Measurements from ENCODE around the gene RASGEF1B. TPM values are rescaled to one million over a fixed set of nuclear protein-coding genes. Genes with fewer than 3 reads are reported as not detected.

The RASGEF1B gene
- total RNA-seq, 2 donors from 2014 or later: 3.9 to 18.5 TPM

GRCh38 chr4:81404741-81405140 is 67.0 kb downstream of the RASGEF1B start:
- no peak for ATAC-seq
- H3K27me3 Mint-ChIP-seq: peaks cover 10 to 25% of the 10 kb centered on the region in 2 donors
- H3K27ac Mint-ChIP-seq: no peak overlapping the region
- DNase-seq (ENCODE audit: low spot score): no peak
- H3K36me3 Mint-ChIP-seq: no peaks in the 10 kb centered on the region
- H3K4me3 Mint-ChIP-seq: no peak overlapping the region
- H3K9me3 Mint-ChIP-seq: no peaks in the 10 kb centered on the region
- no peaks in the 10 kb centered on the region for H3K4me1 Mint-ChIP-seq (ENCODE audit: low read depth in 2 of 2)

DNA sequence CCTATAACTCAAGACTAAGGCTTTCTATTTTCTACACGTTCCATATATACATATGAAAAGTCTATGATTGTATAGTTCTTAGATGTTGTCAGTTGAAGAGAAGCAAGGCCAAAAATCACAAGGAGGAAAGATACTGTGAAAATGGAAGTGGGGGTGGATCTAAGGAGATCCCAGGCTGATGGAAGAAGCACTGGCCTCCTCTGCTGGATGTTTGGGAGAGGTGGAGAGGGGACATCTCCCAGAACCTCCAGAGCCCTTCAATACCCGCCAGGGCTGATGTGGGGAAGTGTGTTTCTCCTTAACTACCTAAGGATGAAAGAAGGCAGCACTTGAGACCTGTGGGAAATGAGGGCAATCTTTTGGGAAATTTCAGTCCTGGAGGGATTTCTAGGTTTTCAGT is 67.4 kb downstream of the RASGEF1B start:
- no peaks in the 10 kb centered on the region for H3K9me3 Mint-ChIP-seq
- H3K27me3 Mint-ChIP-seq: peaks cover 10 to 25% of the 10 kb centered on the region in 2 donors
- H3K4me1 Mint-ChIP-seq (ENCODE audit: low read depth in 2 of 2): no peaks in the 10 kb centered on the region
- ATAC-seq (no peak), DNase-seq (ENCODE audit: low spot score) (no peak)
- H3K36me3 Mint-ChIP-seq: no peaks in the 10 kb centered on the region
- H3K4me3 Mint-ChIP-seq: no peak overlapping the region
- H3K27ac Mint-ChIP-seq: no peak overlapping the region

GRCh38 chr4:81399306-81400086 is 72.2 kb downstream of the RASGEF1B start:
- Mint-ChIP-seq H3K9me3 (no peaks in the 10 kb centered on the region), H3K4me3 (no peak overlapping the region), H3K4me1 (ENCODE audit: low read depth in 2 of 2) (no peaks in the 10 kb centered on the region), H3K27me3 (peaks cover 10 to 17% of the 10 kb centered on the region in 2 donors), H3K36me3 (no peaks in the 10 kb centered on the region), H3K27ac (no peak overlapping the region)
- DNase-seq (ENCODE audit: low spot score) (no peak), ATAC-seq (no peak)

DNA sequence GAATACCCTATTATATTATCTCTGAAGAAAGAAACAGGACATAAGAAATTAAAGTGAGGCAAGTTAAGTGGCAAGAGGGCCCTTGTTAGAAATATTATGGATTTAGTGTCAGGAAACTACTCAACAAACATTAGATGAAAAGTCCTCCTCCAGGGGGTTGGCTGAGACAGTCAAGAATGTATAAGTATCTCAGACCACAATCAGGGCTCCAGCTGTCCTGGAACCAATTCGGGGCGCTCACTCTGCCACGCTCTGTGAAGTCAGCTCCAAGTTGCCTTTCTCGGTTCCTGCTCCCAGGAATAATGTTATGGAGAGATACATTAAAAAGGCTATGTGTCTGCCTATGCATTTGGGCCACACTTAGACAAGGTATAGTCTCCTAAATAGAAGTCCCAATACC is 73.3 kb downstream of the RASGEF1B start:
- Mint-ChIP-seq H3K27ac (no peak overlapping the region), H3K4me1 (ENCODE audit: low read depth in 2 of 2) (no peaks in the 10 kb centered on the region), H3K36me3 (no peaks in the 10 kb centered on the region), H3K4me3 (no peak overlapping the region), H3K27me3 (peaks cover 8 to 15% of the 10 kb centered on the region in 2 donors), H3K9me3 (no peaks in the 10 kb centered on the region)
- ATAC-seq (no peak), DNase-seq (ENCODE audit: low spot score) (no peak)

GRCh38 chr4:81397635-81398034 is 74.1 kb downstream of the RASGEF1B start:
- Mint-ChIP-seq H3K9me3 (no peaks in the 10 kb centered on the region), H3K36me3 (no peaks in the 10 kb centered on the region), H3K4me1 (ENCODE audit: low read depth in 2 of 2) (no peaks in the 10 kb centered on the region), H3K27ac (no peak overlapping the region), H3K4me3 (no peak overlapping the region), H3K27me3 (peaks cover 6 to 8% of the 10 kb centered on the region in 2 donors)
- ATAC-seq: no peak
- DNase-seq (ENCODE audit: low spot score): no peak

GRCh38 chr4:81395239-81395638 is 76.5 kb downstream of the RASGEF1B start:
- H3K9me3 Mint-ChIP-seq: no peaks in the 10 kb centered on the region
- H3K36me3 Mint-ChIP-seq: no peaks in the 10 kb centered on the region
- H3K4me1 Mint-ChIP-seq (ENCODE audit: low read depth in 2 of 2): no peaks in the 10 kb centered on the region
- ATAC-seq: no peak
- no peak for DNase-seq (ENCODE audit: low spot score)
- H3K4me3 Mint-ChIP-seq: no peak overlapping the region
- no peaks in the 10 kb centered on the region for H3K27me3 Mint-ChIP-seq
- no peak overlapping the region for H3K27ac Mint-ChIP-seq

GRCh38 chr4:81392164-81392563 is 79.5 kb downstream of the RASGEF1B start:
- H3K4me1 Mint-ChIP-seq (ENCODE audit: low read depth in 2 of 2): no peaks in the 10 kb centered on the region
- no peak for DNase-seq (ENCODE audit: low spot score)
- no peak overlapping the region for H3K27ac Mint-ChIP-seq
- no peaks in the 10 kb centered on the region for H3K9me3 Mint-ChIP-seq
- H3K4me3 Mint-ChIP-seq: no peak overlapping the region
- no peak for ATAC-seq
- no peaks in the 10 kb centered on the region for H3K27me3 Mint-ChIP-seq
- H3K36me3 Mint-ChIP-seq: no peaks in the 10 kb centered on the region

- no peak for DNase-seq (ENCODE audit: low spot score)
- H3K27me3 Mint-ChIP-seq: peaks cover 7 to 11% of the 10 kb centered on the region in 2 donors
- ATAC-seq: no peak
- no peak overlapping the region for H3K4me3 Mint-ChIP-seq
- H3K4me1 Mint-ChIP-seq (ENCODE audit: low read depth in 2 of 2): no peaks in the 10 kb centered on the region
- H3K36me3 Mint-ChIP-seq: no peaks in the 10 kb centered on the region
- no peaks in the 10 kb centered on the region for H3K9me3 Mint-ChIP-seq
- no peak overlapping the region for H3K27ac Mint-ChIP-seq
These were observed 82.0 kb downstream of the RASGEF1B start for GRCh38 chr4:81389720-81390119.

- ATAC-seq (no peak), DNase-seq (ENCODE audit: low spot score) (no peak)
- no peak overlapping the region for H3K4me3 Mint-ChIP-seq
- H3K27ac Mint-ChIP-seq: no peak overlapping the region
- H3K27me3 Mint-ChIP-seq: peaks cover 24 to 52% of the 10 kb centered on the region in 2 donors
- H3K36me3 Mint-ChIP-seq: no peaks in the 10 kb centered on the region
- no peaks in the 10 kb centered on the region for H3K4me1 Mint-ChIP-seq (ENCODE audit: low read depth in 2 of 2)
- no peaks in the 10 kb centered on the region for H3K9me3 Mint-ChIP-seq
These were observed 91.3 kb downstream of the RASGEF1B start for GRCh38 chr4:81380437-81380836.

- H3K4me3 Mint-ChIP-seq: no peak overlapping the region
- DNase-seq (ENCODE audit: low spot score) (no peak), ATAC-seq (no peak)
- no peaks in the 10 kb centered on the region for H3K9me3 Mint-ChIP-seq
- no peaks in the 10 kb centered on the region for H3K4me1 Mint-ChIP-seq (ENCODE audit: low read depth in 2 of 2)
- no peak overlapping the region for H3K27ac Mint-ChIP-seq
- H3K27me3 Mint-ChIP-seq: peaks cover 19 to 49% of the 10 kb centered on the region in 2 donors
- no peaks in the 10 kb centered on the region for H3K36me3 Mint-ChIP-seq
These were observed 93.3 kb downstream of the RASGEF1B start for GRCh38 chr4:81378386-81378785.

DNA sequence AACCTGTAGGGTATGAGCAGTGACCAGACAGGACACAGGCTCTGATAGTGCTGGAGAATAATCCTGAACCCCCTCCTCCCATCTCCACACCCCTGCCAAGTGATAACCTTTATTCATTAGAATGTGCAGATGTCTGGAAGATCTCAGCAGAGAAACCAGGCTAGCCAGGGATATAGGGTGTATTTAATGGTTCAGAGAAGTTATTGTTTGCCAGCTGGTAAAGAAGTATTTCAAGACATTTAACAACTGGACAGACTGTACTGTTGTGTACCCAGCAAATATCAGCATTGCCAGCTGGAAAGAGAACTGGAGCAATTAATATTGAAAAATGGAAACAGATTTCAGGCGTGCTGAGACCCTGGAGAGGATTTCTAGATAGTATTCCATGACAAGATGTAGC is 94.5 kb downstream of the RASGEF1B start:
- H3K27ac Mint-ChIP-seq: no peak overlapping the region
- no peaks in the 10 kb centered on the region for H3K36me3 Mint-ChIP-seq
- H3K4me3 Mint-ChIP-seq: no peak overlapping the region
- peaks cover 19 to 48% of the 10 kb centered on the region in 2 donors for H3K27me3 Mint-ChIP-seq
- ATAC-seq: no peak
- H3K4me1 Mint-ChIP-seq (ENCODE audit: low read depth in 2 of 2): no peaks in the 10 kb centered on the region
- no peak for DNase-seq (ENCODE audit: low spot score)
- no peaks in the 10 kb centered on the region for H3K9me3 Mint-ChIP-seq

- Mint-ChIP-seq H3K4me3 (no peak overlapping the region), H3K36me3 (no peaks in the 10 kb centered on the region), H3K27ac (no peak overlapping the region), H3K9me3 (no peaks in the 10 kb centered on the region), H3K27me3 (peaks cover 19 to 44% of the 10 kb centered on the region in 2 donors), H3K4me1 (ENCODE audit: low read depth in 2 of 2) (no peaks in the 10 kb centered on the region)
- no peak for DNase-seq (ENCODE audit: low spot score)
- ATAC-seq: no peak
These were observed 95.0 kb downstream of the RASGEF1B start for GRCh38 chr4:81376720-81377119.

Measured in natural killer cell treated with Interleukin-12 subunit alpha and Interleukin-12 subunit beta and Interleukin-15 and Interleukin-18, amount 100 ng/mL, for 72 hours (primary cell).